HEK293 (cell line): ENCODE measurements around the gene SHLD2.

Experiments used
- CTCF ChIA-PET: fragments of 350-600 bp; formaldehyde crosslinking; extraction: SDS; loops from one replicate; lab custom pipeline; 2021; ENCODE audit warnings: antibody characterized with exemption; lab: Yijun Ruan, JAX
- POLR2A ChIA-PET: fragments of 300-600 bp; formaldehyde crosslinking; extraction: SDS; loops from one replicate; lab custom pipeline; 2020; ENCODE audit warnings: antibody characterized with exemption, inconsistent platforms; lab: Yijun Ruan, JAX
- H3K27ac ChIP-seq: fragments of 200-500 bp; sonication (Bioruptor generic); 2 replicates; pipeline ENCODE4 v1.5.1; 2014; ENCODE audit warnings: low read depth, low read length, control low read depth, inconsistent platforms; ENCODE audit errors: extremely low read depth
- H3K36me3 ChIP-seq, 2 experiments: fragments of 200-500 bp in 1 of 2; sonication (Bioruptor generic) in 1 of 2; 1 replicate in 1 of 2; 2 replicates in 1 of 2; pipeline ENCODE4 v1.5.1; 2014 to 2017; ENCODE audit warnings: inconsistent platforms in 2 of 2, low read length in 2 of 2; ENCODE audit not compliant: control insufficient read depth in 2 of 2, insufficient read depth in 1 of 2
- H3K4me1 ChIP-seq: fragments of 200-500 bp; sonication (Bioruptor generic); 2 replicates; pipeline ENCODE4 v1.5.1; 2014; ENCODE audit warnings: mild to moderate bottlenecking, low read length, inconsistent platforms; ENCODE audit not compliant: control insufficient read depth, insufficient read depth
- H3K4me3 ChIP-seq: 2 replicates; pipeline ENCODE4 v1.5.1; 2011; ENCODE audit warnings: low read depth, mild to moderate bottlenecking, control low read depth, low read length, moderate library complexity
- H3K9me3 ChIP-seq: fragments of 200-500 bp; sonication (Bioruptor generic); 2 replicates; pipeline ENCODE4 v1.5.1; 2014; ENCODE audit warnings: low read depth, low read length, inconsistent platforms; ENCODE audit not compliant: control insufficient read depth, insufficient read depth
- BCL11B ChIP-seq: fragments of 450-650 bp; formaldehyde crosslinking; IDR thresholded peaks from 2 replicates; pipeline ENCODE4 v1.5.1; 2016; ENCODE audit warnings: low read depth, missing biosample characterization, missing genetic modification characterization
- HOXA7 ChIP-seq: sonication (generic); formaldehyde crosslinking; IDR thresholded peaks from 2 replicates; pipeline ENCODE4 v1.8.1; 2022; ENCODE audit warnings: missing genetic modification reagents, borderline replicate concordance
- IKZF3 ChIP-seq: fragments of 450-650 bp; IDR thresholded peaks from 2 replicates; pipeline ENCODE4 v1.5.0; 2018; ENCODE audit warnings: missing biosample characterization, mild to moderate bottlenecking, missing genetic modification characterization, moderate library complexity
- INSM2 ChIP-seq: fragments of 450-650 bp; formaldehyde crosslinking; IDR thresholded peaks from 2 replicates; pipeline ENCODE4 v1.5.1; 2016; ENCODE audit warnings: missing biosample characterization, missing genetic modification characterization
- PRDM10 ChIP-seq: fragments of 450-650 bp; formaldehyde crosslinking; IDR thresholded peaks from 2 replicates; pipeline ENCODE4 v1.5.1; 2016; ENCODE audit warnings: missing biosample characterization, missing genetic modification characterization
- SP3 ChIP-seq: fragments of 450-650 bp; formaldehyde crosslinking; IDR thresholded peaks from 2 replicates; pipeline ENCODE4 v1.5.1; 2016; ENCODE audit warnings: missing biosample characterization, missing genetic modification characterization
- SP7 ChIP-seq: fragments of 450-650 bp; formaldehyde crosslinking; IDR thresholded peaks from 2 replicates; pipeline ENCODE4 v1.5.1; 2016; ENCODE audit warnings: missing biosample characterization, missing genetic modification characterization
- ZBTB17 ChIP-seq: fragments of 450-650 bp; formaldehyde crosslinking; IDR thresholded peaks from 2 replicates; pipeline ENCODE4 v1.5.1; 2016; ENCODE audit warnings: missing biosample characterization, missing genetic modification characterization
- ZBTB26 ChIP-seq: fragments of 450-650 bp; formaldehyde crosslinking; optimal IDR thresholded peaks from 2 replicates; pipeline ENCODE3; 2016; ENCODE audit warnings: missing biosample characterization, mild to moderate bottlenecking, missing genetic modification characterization
- ZBTB48 ChIP-seq: fragments of 450-650 bp; formaldehyde crosslinking; IDR thresholded peaks from 2 replicates; pipeline ENCODE4 v1.5.1; 2016; ENCODE audit warnings: missing biosample characterization, missing genetic modification characterization
- ZNF148 ChIP-seq: fragments of 450-650 bp; formaldehyde crosslinking; IDR thresholded peaks from 2 replicates; pipeline ENCODE4 v1.5.0; 2017; ENCODE audit warnings: missing biosample characterization, missing genetic modification characterization, borderline replicate concordance
- ZNF280C ChIP-seq: fragments of 450-650 bp; formaldehyde crosslinking; IDR thresholded peaks from 2 replicates; pipeline ENCODE4 v1.5.1; 2016; ENCODE audit warnings: missing biosample characterization, missing genetic modification characterization
- ZNF292 ChIP-seq: fragments of 450-650 bp; formaldehyde crosslinking; IDR thresholded peaks from 2 replicates; pipeline ENCODE4 v1.5.1; 2016; ENCODE audit warnings: low read depth, missing biosample characterization, missing genetic modification characterization, borderline replicate concordance
- ZNF311 ChIP-seq: fragments of 450-650 bp; formaldehyde crosslinking; IDR thresholded peaks from 2 replicates; pipeline ENCODE4 v1.5.1; 2017; ENCODE audit warnings: missing biosample characterization, missing genetic modification characterization, borderline replicate concordance
- ZNF362 ChIP-seq: fragments of 450-650 bp; formaldehyde crosslinking; IDR thresholded peaks from 2 replicates; pipeline ENCODE4 v1.5.1; 2016; ENCODE audit warnings: missing biosample characterization, missing genetic modification characterization
- ZNF48 ChIP-seq: fragments of 450-650 bp; formaldehyde crosslinking; IDR thresholded peaks from 2 replicates; pipeline ENCODE4 v1.5.1; 2016; ENCODE audit warnings: missing biosample characterization, missing genetic modification characterization
- ZNF530 ChIP-seq: fragments of 450-650 bp; formaldehyde crosslinking; IDR thresholded peaks from 2 replicates; pipeline ENCODE4 v1.5.1; 2016; ENCODE audit warnings: low read depth, missing biosample characterization, missing genetic modification characterization
- ZNF670 ChIP-seq: fragments of 450-650 bp; formaldehyde crosslinking; IDR thresholded peaks from 2 replicates; pipeline ENCODE4 v1.5.1; 2016; ENCODE audit warnings: missing biosample characterization, missing genetic modification characterization, low read depth
- ZNF692 ChIP-seq: fragments of 450-650 bp; formaldehyde crosslinking; IDR thresholded peaks from 2 replicates; pipeline ENCODE4 v1.5.1; 2016; ENCODE audit warnings: missing biosample characterization, missing genetic modification characterization
- ZNF704 ChIP-seq: fragments of 450-650 bp; formaldehyde crosslinking; IDR thresholded peaks from 2 replicates; pipeline ENCODE4 v1.5.1; 2016; ENCODE audit warnings: missing biosample characterization, missing genetic modification characterization

The SHLD2 gene

GRCh38 chr10:87092861-87093631 lies 2.0 kb upstream of the SHLD2 start:
- H3K27ac ChIP-seq, result peak overlapping the region; percentile 14; the same call in 1 of the 2 replicates
- peak overlapping the region; percentile 61 for H3K4me3 ChIP-seq
- no peaks in the 10 kb centered on the region for H3K9me3 ChIP-seq
- peaks cover 15% of the 10 kb centered on the region; the same call in 1 of the 2 replicates for H3K4me1 ChIP-seq
- ChIA-PET POLR2A (interaction anchor here (1.1 to 1.4 kb wide), 2 partner anchors 11 to 336 kb away, joined by 4 read pairs; no protein-coding TSS in a partner anchor), CTCF (interaction anchor here (0.8 to 1.6 kb wide), 3 partner anchors 10 to 451 kb away, joined by 3 to 5 read pairs (median 3); no protein-coding TSS in a partner anchor)
- peaks cover 10 to 13% of the 10 kb centered on the region in 2 experiments; a peak in 2 of 3 replicates for H3K36me3 ChIP-seq
- TF ChIP-seq ZNF692 (tag by site-specific recombination) (no peak), ZNF280C (no peak), ZNF292 (no peak), IKZF3 (tag by site-specific recombination) (peak; percentile 21; the same call in 1 of the 2 replicates), SP3 (tag by site-specific recombination) (0 out of 2 replicates have a peak, but pooled peaks have one; percentile 20), PRDM10 (tag by site-specific recombination) (peak; percentile 79), ZNF670 (no peak), INSM2 (no peak), ZNF148 (no peak), ZNF48 (tag by site-specific recombination) (no peak), ZBTB26 (tag by site-specific recombination) (no peak), ZNF530 (tag by site-specific recombination) (no peak), HOXA7 (no peak), ZNF704 (no peak), SP7 (tag by site-specific recombination) (peak; percentile 58; the same call in 1 of the 2 replicates), ZNF311 (no peak), BCL11B (tag by site-specific recombination) (no peak), ZBTB17 (tag by site-specific recombination) (peak; percentile 61; the same call in 1 of the 2 replicates), ZNF362 (tag by site-specific recombination) (peak; percentile 74), ZBTB48 (tag by site-specific recombination) (no peak)
